PC-9 (cell line): ENCODE results near the gene GTF3A.

Experiments
- CTCF ChIP-seq: fragments of 200-600 bp; sonication (generic); conservative IDR thresholded peaks from 2 replicates; pipeline ENCODE4 v1.6.1; 2017; ENCODE audit warnings: mixed run types, antibody characterized with exemption, mild to moderate bottlenecking, moderate library complexity
- EZH2 ChIP-seq: fragments of 200-600 bp; sonication (generic); IDR thresholded peaks from 2 replicates; pipeline ENCODE4 v1.8.0; 2017; ENCODE audit warnings: antibody characterized with exemption, low read depth

GRCh38 chr13:27379694-27380641 is 44.5 kb upstream of the GTF3A start:
- TF ChIP-seq CTCF: peak; percentile 76
- no peak for TF ChIP-seq EZH2
